ENCODE measurements around the gene IFIT1. TPM values are rescaled to one million over a fixed set of nuclear protein-coding genes. Genes with fewer than 3 reads are reported as not detected.
"Not testable (repeated sequence)": the region's sequence is repeated elsewhere in the genome, so short reads cannot be mapped to it uniquely, and the experiment has no call there.

The IFIT1 gene
- total RNA-seq, 3 donors from 2014 or later (not counting 1 experiment from before 2014, with no cell fraction given): 1.0 to 4.9 (median 2.7) TPM

DNA sequence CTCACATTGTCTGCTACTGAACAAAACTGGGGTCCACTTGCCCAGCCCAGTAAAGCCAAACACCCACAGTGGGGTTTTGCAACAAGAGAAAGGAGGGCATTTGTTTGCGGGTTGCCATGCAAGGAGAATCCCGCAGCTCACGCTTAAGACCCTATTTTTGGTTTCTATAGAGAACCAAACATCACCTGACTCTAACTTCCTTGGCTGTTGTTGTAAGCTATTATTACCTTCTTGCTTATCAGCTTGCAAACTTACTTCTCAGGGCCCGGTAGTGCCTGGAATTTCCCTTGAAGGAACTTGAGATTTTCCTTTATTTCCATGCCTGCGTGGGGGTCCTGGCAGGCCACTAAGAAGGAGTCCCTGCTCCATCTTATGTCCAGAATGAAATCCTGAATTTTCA lies 43.9 kb upstream of the IFIT1 start:
- H3K4me3 Mint-ChIP-seq: no peak overlapping the region
- 63% methylated on average over 5 of the region's 5 CpGs for WGBS (ENCODE audit: insufficient coverage)
- no peak for ATAC-seq
- Histone ChIP-seq H3K27ac (ENCODE audit: low read length) (no peak overlapping the region), H3K4me3 (ENCODE audit: low read length) (no peak overlapping the region), H3K27me3 (ENCODE audit: control insufficient read depth, insufficient read depth, low read length) (no peaks in the 10 kb centered on the region), H3K36me3 (ENCODE audit: control insufficient read depth, insufficient read depth, low read length) (no peaks in the 10 kb centered on the region), H3K4me1 (ENCODE audit: control insufficient read depth, insufficient read depth, low read length) (no peaks in the 10 kb centered on the region), H3K9me3 (ENCODE audit: control insufficient read depth, insufficient read depth, low read length) (no peaks in the 10 kb centered on the region)
- TF ChIP-seq, protein P1, sequence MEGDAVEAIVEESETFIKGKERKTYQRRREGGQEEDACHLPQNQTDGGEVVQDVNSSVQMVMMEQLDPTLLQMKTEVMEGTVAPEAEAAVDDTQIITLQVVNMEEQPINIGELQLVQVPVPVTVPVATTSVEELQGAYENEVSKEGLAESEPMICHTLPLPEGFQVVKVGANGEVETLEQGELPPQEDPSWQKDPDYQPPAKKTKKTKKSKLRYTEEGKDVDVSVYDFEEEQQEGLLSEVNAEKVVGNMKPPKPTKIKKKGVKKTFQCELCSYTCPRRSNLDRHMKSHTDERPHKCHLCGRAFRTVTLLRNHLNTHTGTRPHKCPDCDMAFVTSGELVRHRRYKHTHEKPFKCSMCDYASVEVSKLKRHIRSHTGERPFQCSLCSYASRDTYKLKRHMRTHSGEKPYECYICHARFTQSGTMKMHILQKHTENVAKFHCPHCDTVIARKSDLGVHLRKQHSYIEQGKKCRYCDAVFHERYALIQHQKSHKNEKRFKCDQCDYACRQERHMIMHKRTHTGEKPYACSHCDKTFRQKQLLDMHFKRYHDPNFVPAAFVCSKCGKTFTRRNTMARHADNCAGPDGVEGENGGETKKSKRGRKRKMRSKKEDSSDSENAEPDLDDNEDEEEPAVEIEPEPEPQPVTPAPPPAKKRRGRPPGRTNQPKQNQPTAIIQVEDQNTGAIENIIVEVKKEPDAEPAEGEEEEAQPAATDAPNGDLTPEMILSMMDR (IDR thresholded peaks at IDR 0.05): no peak
- peaks cover 24 to 69% of the 10 kb centered on the region in 2 donors for H3K27me3 Mint-ChIP-seq (ENCODE audit: low read depth in 2 of 2)
- H3K4me1 Mint-ChIP-seq: no peaks in the 10 kb centered on the region
- no peaks in the 10 kb centered on the region for H3K9me3 Mint-ChIP-seq
- H3K36me3 Mint-ChIP-seq: no peaks in the 10 kb centered on the region
- intact Hi-C loops (cut with micrococcal nuclease): no loop called here
- no peak for DNase-seq
- H3K27ac Mint-ChIP-seq: no peak overlapping the region

DNA sequence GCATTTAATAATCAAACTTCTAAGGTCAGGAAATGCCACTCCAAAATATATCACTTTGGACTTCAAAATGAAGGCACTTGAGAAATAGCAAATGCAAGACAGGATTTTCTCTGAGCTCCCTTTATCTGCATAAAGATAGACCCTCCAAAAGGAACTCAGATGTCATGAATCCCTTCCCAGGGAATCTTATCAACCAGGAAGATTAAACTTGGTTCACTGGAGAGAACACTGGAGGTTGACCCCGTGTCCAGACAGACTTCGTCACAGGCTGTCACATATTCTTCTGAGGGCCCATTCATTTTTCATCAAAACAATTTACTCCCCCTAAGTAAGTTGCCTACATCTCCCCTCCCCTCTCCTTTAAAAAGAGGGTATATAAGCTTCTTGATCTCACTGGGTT lies 43.4 kb upstream of the IFIT1 start:
- no peaks in the 10 kb centered on the region for H3K27me3 ChIP-seq (ENCODE audit: control insufficient read depth, insufficient read depth, low read length)
- H3K9me3 ChIP-seq (ENCODE audit: control insufficient read depth, insufficient read depth, low read length): no peaks in the 10 kb centered on the region
- no peaks in the 10 kb centered on the region for H3K36me3 ChIP-seq (ENCODE audit: control insufficient read depth, insufficient read depth, low read length)
- Mint-ChIP-seq H3K4me1 (no peaks in the 10 kb centered on the region), H3K27ac (no peak overlapping the region), H3K27me3 (ENCODE audit: low read depth in 2 of 2) (peaks cover 27 to 70% of the 10 kb centered on the region in 2 donors), H3K9me3 (no peaks in the 10 kb centered on the region), H3K36me3 (no peaks in the 10 kb centered on the region), H3K4me3 (no peak overlapping the region)
- H3K27ac ChIP-seq (ENCODE audit: low read length): no peak overlapping the region
- intact Hi-C loops (cut with micrococcal nuclease): no loop called here
- DNase-seq (no peak), ATAC-seq (no peak)
- H3K4me3 ChIP-seq (ENCODE audit: low read length): no peak overlapping the region
- TF ChIP-seq, protein P1 (IDR thresholded peaks at IDR 0.05): no peak
- H3K4me1 ChIP-seq (ENCODE audit: control insufficient read depth, insufficient read depth, low read length): no peaks in the 10 kb centered on the region
- WGBS (ENCODE audit: insufficient coverage): 92% methylated on average over 2 of the region's 2 CpGs

DNA sequence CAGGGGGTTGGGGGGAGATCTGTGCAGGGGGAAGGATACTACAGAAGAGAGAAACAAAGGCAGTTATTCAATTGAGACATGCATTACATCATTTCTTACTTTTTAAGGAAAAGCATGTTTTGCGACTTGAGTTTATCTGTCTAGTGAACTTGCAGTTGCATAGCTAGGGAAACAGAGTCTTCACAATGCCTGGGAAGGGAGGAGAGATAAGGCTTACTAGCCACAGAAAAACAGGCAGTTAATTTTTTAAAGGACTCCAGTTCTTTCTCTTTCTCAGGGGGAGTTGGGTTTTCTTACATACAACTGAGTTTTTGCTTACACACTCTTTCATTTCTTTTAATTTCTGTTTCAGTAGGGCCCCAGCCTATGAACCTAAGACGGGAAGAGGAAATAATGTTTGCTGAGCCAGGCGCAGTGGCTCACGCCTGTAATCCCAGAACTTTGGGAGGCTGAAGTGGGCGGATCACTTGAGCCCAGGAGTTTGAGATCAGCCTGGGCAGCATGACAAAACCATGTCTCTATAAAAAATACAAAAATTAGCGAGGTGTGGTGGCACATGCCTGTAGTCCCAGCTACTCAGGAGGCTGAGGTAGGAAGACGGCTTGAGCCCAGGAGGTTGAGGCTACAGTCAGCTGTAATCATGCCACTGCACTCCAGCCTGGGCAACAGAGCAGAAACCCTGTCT lies 41.6 kb upstream of the IFIT1 start:
- H3K27me3 Mint-ChIP-seq (ENCODE audit: low read depth in 2 of 2): peaks cover 21 to 74% of the 10 kb centered on the region in 2 donors
- H3K4me1 Mint-ChIP-seq; H3K36me3 ChIP-seq (ENCODE audit: control insufficient read depth, insufficient read depth, low read length); H3K9me3 ChIP-seq (ENCODE audit: control insufficient read depth, insufficient read depth, low read length); intact Hi-C loops (cut with micrococcal nuclease); DNase-seq; H3K36me3 Mint-ChIP-seq; H3K27ac Mint-ChIP-seq; H3K27ac ChIP-seq (ENCODE audit: low read length); H3K4me3 Mint-ChIP-seq; ATAC-seq; H3K4me1 ChIP-seq (ENCODE audit: control insufficient read depth, insufficient read depth, low read length); H3K9me3 Mint-ChIP-seq; H3K27me3 ChIP-seq (ENCODE audit: control insufficient read depth, insufficient read depth, low read length); H3K4me3 ChIP-seq (ENCODE audit: low read length): not testable (repeated sequence)
- WGBS (ENCODE audit: insufficient coverage): 56% methylated on average over 7 of the region's 7 CpGs

DNA sequence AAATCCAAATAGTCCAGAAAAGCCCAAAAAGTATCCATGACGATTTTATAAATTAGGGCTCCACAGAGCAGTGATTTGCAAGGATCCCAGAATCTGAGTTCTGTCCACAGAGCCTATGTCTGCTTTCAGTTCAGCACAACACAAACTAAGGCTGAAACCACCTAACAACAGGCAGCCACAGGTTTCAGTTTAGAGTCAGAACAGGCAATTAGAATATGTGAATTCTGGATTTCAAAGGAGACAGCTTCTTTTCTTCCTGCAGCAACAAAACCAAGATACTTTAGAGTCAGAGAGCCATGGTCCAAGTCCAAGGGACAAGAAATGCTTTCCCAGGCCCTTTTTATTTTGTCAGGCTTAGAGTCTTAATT lies 41.0 kb upstream of the IFIT1 start:
- Histone ChIP-seq H3K4me3 (ENCODE audit: low read length) (no peak overlapping the region), H3K4me1 (ENCODE audit: control insufficient read depth, insufficient read depth, low read length) (no peaks in the 10 kb centered on the region), H3K36me3 (ENCODE audit: control insufficient read depth, insufficient read depth, low read length) (no peaks in the 10 kb centered on the region), H3K9me3 (ENCODE audit: control insufficient read depth, insufficient read depth, low read length) (no peaks in the 10 kb centered on the region), H3K27me3 (ENCODE audit: control insufficient read depth, insufficient read depth, low read length) (no peaks in the 10 kb centered on the region), H3K27ac (ENCODE audit: low read length) (no peak overlapping the region)
- Mint-ChIP-seq H3K4me3 (no peak overlapping the region), H3K4me1 (no peaks in the 10 kb centered on the region), H3K27me3 (ENCODE audit: low read depth in 2 of 2) (peaks cover 24 to 70% of the 10 kb centered on the region in 2 donors), H3K36me3 (no peaks in the 10 kb centered on the region), H3K9me3 (no peaks in the 10 kb centered on the region), H3K27ac (no peak overlapping the region)
- 74% methylated on average over 1 of the region's 1 CpG for WGBS (ENCODE audit: insufficient coverage)
- TF ChIP-seq, protein P1 (IDR thresholded peaks at IDR 0.05): no peak
- intact Hi-C loops (cut with micrococcal nuclease): no loop called here
- DNase-seq: no peak
- no peak for ATAC-seq

Measured in natural killer cell (primary cell).